Frontal cortex (tissue), 4 donors: ENCODE measurements around the gene VWF. TPM values are rescaled to one million over a fixed set of nuclear protein-coding genes. Genes with fewer than 3 reads are reported as not detected.

Experiments used
- DNase-seq, 2 donors: peaks; one replicate each; pipeline ENCODE4 v3.0.0; 2012; ENCODE audit warnings: low spot score in 2 of 2
- FAIRE-seq: peaks from 2 replicates; lab custom pipeline; 2012; peaks lifted over from hg19 to GRCh38; lab: Jason Lieb, UNC
- small RNA-seq: library from RNA; depleted of rRNA; stranded (forward); fragments of <200 nt; gene quantifications from one replicate; pipeline ENCODE3, GENCODE V24; 2014
- total RNA-seq: library from RNA; depleted of rRNA; stranded (reverse); fragments of >200 nt; gene quantifications from one replicate; pipeline ENCODE4 v1.2.3, GENCODE V29; 2014
- donor health status: control.
- donor health status: control.
- donor health status: control.

VWF gene
- total RNA-seq, 1 donor from 2014 or later = 8.2 TPM

DNA sequence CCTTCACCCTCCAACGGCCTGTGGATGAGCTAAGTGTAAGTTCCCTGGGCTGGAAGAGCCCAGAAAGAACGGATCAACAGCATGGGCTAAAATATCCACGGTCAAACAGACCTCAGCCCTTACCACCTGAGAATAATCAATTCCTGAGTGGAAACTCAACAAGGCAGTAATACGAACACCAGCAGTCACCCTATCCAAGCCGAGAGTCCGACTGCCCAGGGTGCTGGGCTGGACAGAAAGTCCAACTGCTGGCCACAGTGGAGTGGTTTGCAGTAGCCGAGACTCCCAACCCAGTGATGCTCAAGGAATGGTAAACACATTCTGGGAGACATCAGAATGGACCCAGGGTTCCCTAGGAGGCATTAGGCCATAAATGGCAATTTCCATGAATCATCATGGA lies 216.2 kb downstream of the VWF start:
- DNase-seq = no peak
- no peak for FAIRE-seq

- FAIRE-seq (no peak), DNase-seq (no peak)
These were observed 216.7 kb downstream of the VWF start for GRCh38 chr12:5907807-5908206.

DNA sequence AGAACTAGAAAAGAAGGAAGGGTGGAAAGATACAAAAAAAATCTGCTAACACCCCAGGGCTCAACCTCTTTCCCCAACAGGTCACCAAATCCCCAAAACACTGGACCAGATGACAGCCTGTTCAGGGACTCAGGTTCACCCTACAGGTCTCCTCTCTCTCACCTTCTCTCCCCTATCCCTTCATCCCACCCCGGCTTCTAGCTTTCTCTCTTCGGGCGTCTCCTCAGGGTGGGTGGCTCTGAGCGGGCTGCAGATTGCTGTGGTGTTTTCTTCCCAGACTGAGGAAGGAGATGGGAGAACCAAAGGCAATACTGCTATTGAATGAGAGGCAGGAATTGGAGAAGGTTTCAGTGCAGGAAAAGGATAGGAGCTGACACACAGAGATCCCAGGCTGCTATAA lies 218.7 kb downstream of the VWF start:
- no peak for FAIRE-seq

DNA sequence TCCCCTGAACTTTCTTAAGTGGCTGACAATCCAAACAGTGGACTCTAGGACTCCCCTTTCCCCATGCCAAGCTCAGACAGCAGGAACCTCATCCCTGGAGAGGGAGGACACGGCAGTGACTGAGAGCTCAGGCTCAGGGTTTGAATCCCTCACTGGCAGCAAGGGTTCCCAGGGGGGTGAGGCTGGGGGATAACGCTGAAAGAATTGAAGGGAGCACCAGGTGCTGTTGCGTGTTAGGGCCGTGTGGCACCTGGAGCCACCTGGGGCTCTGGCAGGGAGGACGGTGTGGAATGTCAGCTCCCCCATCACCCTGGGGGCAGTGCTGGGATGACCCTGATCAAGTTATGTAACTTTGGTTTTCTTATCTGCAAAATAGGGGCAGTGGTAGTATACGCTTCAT lies 219.5 kb downstream of the VWF start:
- no peak for FAIRE-seq
- no peak for DNase-seq

More for the DNA sequence above, 218.7 kb downstream of the VWF start:
- no peak for DNase-seq

DNA sequence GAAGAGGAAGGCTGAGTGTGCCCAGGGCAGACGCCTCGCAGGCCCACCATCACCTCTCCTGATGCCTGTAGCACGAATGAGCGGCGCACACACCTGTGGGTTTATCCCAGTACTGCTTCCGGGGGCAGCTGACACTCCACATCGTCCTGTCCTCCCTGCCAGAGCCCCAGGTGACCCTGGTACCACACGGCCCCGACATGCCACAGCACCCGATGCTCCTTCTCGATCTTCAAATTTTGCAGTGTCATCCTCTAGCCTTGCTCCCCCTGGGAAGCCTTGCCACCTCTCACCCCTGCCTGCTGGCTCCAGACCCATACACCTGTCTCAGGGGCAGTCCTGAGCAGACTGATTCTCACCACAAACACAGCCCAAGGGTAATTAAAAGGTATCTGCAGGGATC lies 220.0 kb downstream of the VWF start:
- FAIRE-seq (no peak), DNase-seq (no peak)

DNA sequence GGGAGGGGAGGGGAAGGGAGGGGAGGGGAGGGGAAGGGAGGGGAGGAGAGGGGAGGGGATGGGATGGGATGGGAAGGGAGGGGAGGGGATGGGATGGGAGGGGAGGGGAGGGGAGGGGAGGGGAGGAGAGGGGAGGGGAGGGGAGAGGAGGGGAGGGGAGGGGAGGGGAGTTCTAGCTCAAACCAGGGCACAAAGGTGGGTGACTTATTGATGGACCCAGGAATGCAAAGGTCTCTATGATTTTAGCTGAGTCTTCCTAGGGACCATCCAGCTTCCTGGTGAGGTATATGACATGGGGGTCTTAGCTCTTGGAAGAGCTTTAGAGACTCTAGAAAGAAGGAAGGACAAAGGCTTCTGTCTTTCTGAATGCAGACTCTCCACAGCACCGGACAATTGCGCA lies 221.7 kb downstream of the VWF start:
- DNase-seq (no peak), FAIRE-seq (no peak)

GRCh38 chr12:5901416-5901815 lies 223.1 kb downstream of the VWF start:
- FAIRE-seq (no peak), DNase-seq (no peak)

DNA sequence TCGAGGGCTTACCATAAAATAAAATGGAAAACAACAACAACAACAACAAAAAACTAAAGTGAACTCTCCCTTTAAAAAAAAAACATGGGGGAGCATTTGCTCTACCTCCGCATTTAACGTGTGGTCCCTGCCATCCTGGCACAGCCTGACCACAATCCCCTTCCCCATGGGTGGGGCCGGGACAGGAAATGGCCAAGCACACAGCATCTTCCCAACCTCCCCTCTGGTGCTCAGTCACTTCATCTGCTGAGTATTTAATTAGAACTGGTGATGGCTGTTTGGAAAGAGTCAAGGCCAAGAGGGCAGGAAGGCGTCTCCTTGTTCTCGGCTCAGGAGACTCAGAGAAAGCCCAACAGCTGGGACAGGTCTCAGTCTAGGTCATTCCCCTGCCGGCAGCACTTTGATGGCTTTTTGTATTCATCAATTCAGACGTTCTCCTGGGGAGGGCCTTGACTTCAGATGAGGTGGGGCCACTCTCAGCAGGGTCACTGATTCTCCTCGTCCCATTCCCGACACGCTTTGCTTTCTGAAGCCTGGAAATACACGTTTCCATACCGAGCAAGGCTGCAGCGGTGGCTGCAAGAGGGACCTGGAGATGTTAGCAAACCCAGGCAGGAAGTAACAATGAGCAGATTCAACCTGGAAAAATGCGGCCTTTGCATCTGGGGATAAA lies 223.8 kb downstream of the VWF start:
- FAIRE-seq (no peak), DNase-seq (no peak)

- no peak for DNase-seq
These were observed 224.4 kb downstream of the VWF start for GRCh38 chr12:5900076-5900475.

DNA sequence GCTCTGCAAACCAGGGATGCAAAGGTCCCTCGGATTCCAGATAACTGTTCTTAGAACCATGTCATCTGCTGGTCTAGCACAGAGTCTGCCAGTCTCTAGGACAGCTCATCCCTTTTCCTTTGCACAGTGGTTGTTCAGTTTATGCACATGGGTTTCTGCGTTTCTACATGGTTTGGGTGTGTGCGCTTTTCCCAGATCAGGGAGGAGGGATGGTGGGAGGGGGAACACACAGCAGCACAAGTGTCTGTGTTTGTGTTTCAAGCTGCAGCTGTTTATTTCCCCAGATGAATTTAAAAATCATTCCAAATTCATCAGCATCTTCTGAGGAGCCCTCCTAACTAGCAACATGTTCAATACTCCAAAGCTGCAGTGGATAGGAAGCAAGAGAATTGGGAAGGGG lies 224.8 kb downstream of the VWF start:
- FAIRE-seq (no peak), DNase-seq (no peak)

More at GRCh38 chr12:5900076-5900475, 224.4 kb downstream of the VWF start:
- no peak for FAIRE-seq

- DNase-seq = no peak
- FAIRE-seq = no peak
These were observed 225.6 kb downstream of the VWF start for GRCh38 chr12:5898874-5899273.

Small RNA genes lying within 50 kb of the gene (small RNA-seq; reads per million reads assigned to genes)
- not detected for gene RN7SL69P

Other genes with a start within 250 kb of the VWF start
- 4.1 TPM for gene ANO2, start 179.4 kb downstream of the VWF start, total RNA-seq
- 26.5 TPM for gene CD9, start 75.7 kb upstream of the VWF start, total RNA-seq
- under 0.01 TPM for gene PLEKHG6, start 186.0 kb upstream of the VWF start, total RNA-seq
- 4.5 TPM for gene TNFRSF1A, start 217.4 kb upstream of the VWF start, total RNA-seq